K562 (cell line): Measurements from ENCODE around the gene SMAP2. TPM values are rescaled to one million over a fixed set of nuclear protein-coding genes. Genes with fewer than 3 reads are reported as not detected.

Experiments
- BRD9 ChIP-seq: fragments of 450-650 bp; IDR thresholded peaks from 2 replicates; pipeline ENCODE4 v1.6.1; 2018; ENCODE audit warnings: low read depth; ENCODE audit not compliant: partially characterized antibody
- CHAMP1 ChIP-seq: fragments of 450-650 bp; IDR thresholded peaks from 2 replicates; pipeline ENCODE4 v1.6.1; 2016; ENCODE audit warnings: mild to moderate bottlenecking
- CREM ChIP-seq: IDR thresholded peaks from 2 replicates; pipeline ENCODE4 v1.6.1; 2014; ENCODE audit warnings: antibody characterized with exemption, low read depth
- DIDO1 ChIP-seq: fragments of 450-650 bp; IDR thresholded peaks from 2 replicates; pipeline ENCODE4 v1.6.1; 2016; ENCODE audit warnings: low read depth, missing biosample characterization, missing genetic modification characterization
- EP400 ChIP-seq: fragments of 450-650 bp; IDR thresholded peaks from 2 replicates; pipeline ENCODE4 v1.6.1; 2017; ENCODE audit warnings: antibody characterized with exemption, mild to moderate bottlenecking, moderate library complexity
- FOXM1 ChIP-seq, 2 experiments: fragments of 450-650 bp in 1 of 2; sonication (generic) in 1 of 2; formaldehyde crosslinking in 1 of 2; IDR thresholded peaks; 2 replicates each; pipeline versions ENCODE4 v1.6.1 to v1.9.0; 2017 to 2022; ENCODE audit warnings: low read depth in 2 of 2, mild to moderate bottlenecking in 2 of 2, missing genetic modification reagents in 1 of 2, moderate library complexity in 1 of 2
- GTF2E2 ChIP-seq: fragments of 200-800 bp; sonication (Bioruptor generic); IDR thresholded peaks from 2 replicates; pipeline ENCODE4 v1.6.1; 2016; ENCODE audit warnings: missing genetic modification characterization, missing compliant biosample characterization
- MEIS2 ChIP-seq: fragments of 450-650 bp; IDR thresholded peaks from 2 replicates; pipeline ENCODE4 v1.6.1; 2014; ENCODE audit warnings: mild to moderate bottlenecking; ENCODE audit not compliant: partially characterized antibody
- MYC ChIP-seq, 2 experiments: fragments of 250-450 bp in 1 of 2; sonication (Bioruptor Pico) in 1 of 2; IDR thresholded peaks; 2 replicates each; pipeline versions ENCODE4 v1.5.1 to v1.6.1; 2012 to 2021; ENCODE audit warnings: low read depth in 2 of 2, borderline replicate concordance in 1 of 2, improper control_type of control experiment in 1 of 2, low read length in 1 of 2, mild to moderate bottlenecking in 1 of 2, moderate library complexity in 1 of 2
- NKRF ChIP-seq: fragments of 450-650 bp; IDR thresholded peaks from 2 replicates; pipeline ENCODE4 v1.6.1; 2016; ENCODE audit warnings: borderline replicate concordance
- PHF8 ChIP-seq: fragments of 200-600 bp; sonication (generic); IDR thresholded peaks from 2 replicates; pipeline ENCODE4 v1.6.1; 2012; ENCODE audit warnings: mixed run types, mild to moderate bottlenecking, inconsistent platforms, low read length, moderate library complexity, borderline replicate concordance
- RBM22 ChIP-seq: fragments of 200-400 bp; formaldehyde crosslinking; IDR thresholded peaks from 2 replicates; pipeline ENCODE4 v1.6.1; 2018; ENCODE audit warnings: low read length, low read depth; ENCODE audit not compliant: poor library complexity, severe bottlenecking
- RNF2 ChIP-seq: sonication (generic); IDR thresholded peaks from 2 replicates; pipeline ENCODE4 v1.6.1; 2016
- SIRT6 ChIP-seq: IDR thresholded peaks from one replicate; pipeline ENCODE4 v1.6.1; 2012; ENCODE audit warnings: low read depth, mild to moderate bottlenecking, control low read depth, inconsistent platforms, low read length, moderate library complexity
- TBP ChIP-seq: optimal IDR thresholded peaks from 2 replicates; pipeline ENCODE3; 2011; ENCODE audit warnings: low read depth, low read length, improper control_type of control experiment
- U2AF2 ChIP-seq: fragments of 200-400 bp; formaldehyde crosslinking; optimal IDR thresholded peaks from 2 replicates; pipeline ENCODE3; 2017; ENCODE audit warnings: low read depth, mild to moderate bottlenecking, low read length
- ZBTB17 ChIP-seq: fragments of 450-650 bp; formaldehyde crosslinking; IDR thresholded peaks from 2 replicates; pipeline ENCODE4 v1.4.0; 2020; ENCODE audit warnings: mild to moderate bottlenecking
- ZBTB7A ChIP-seq: IDR thresholded peaks from 2 replicates; pipeline ENCODE4 v1.6.1; 2011; ENCODE audit warnings: low read depth, mild to moderate bottlenecking, low read length, moderate library complexity, borderline replicate concordance; ENCODE audit not compliant: control insufficient read depth
- ZC3H8 ChIP-seq: fragments of 450-650 bp; IDR thresholded peaks from 2 replicates; pipeline ENCODE4 v1.6.1; 2017
- ZNF253 ChIP-seq: fragments of 250-450 bp; sonication (Bioruptor Pico); conservative IDR thresholded peaks from 2 replicates; pipeline ENCODE4 v1.6.1; 2021; ENCODE audit warnings: mild to moderate bottlenecking
- ZNF280B ChIP-seq: fragments of 250-450 bp; sonication (Bioruptor Pico); IDR thresholded peaks from 2 replicates; pipeline ENCODE4 v1.5.1; 2021; ENCODE audit warnings: mild to moderate bottlenecking
- ZNF408 ChIP-seq: fragments of 250-450 bp; sonication (Bioruptor Pico); IDR thresholded peaks from 2 replicates; pipeline ENCODE4 v1.4.0; 2020; ENCODE audit warnings: low read depth, mild to moderate bottlenecking, moderate library complexity
- ZNF431 ChIP-seq: sonication (generic); formaldehyde crosslinking; IDR thresholded peaks from 2 replicates; pipeline ENCODE4 v1.8.0; 2022; ENCODE audit warnings: mild to moderate bottlenecking, missing genetic modification reagents
- polyA plus RNA-seq, 8 experiments: library from polyadenylated mRNA; depleted of rRNA in 4 of 8; stranded (reverse) in 5 of 8; unstranded in 3 of 8; fragments of >200 nt; fragmentation: Nextera tagmentation in 2 of 8; fragmentation: Illumina TruSeq in 1 of 8; extraction: Ambion mirVana in 2 of 8; extraction: Trizol in 1 of 8; gene quantifications; 2 replicates each; pipeline versions ENCODE4 v1.2.1 to v1.2.3, GENCODE V29; 2011 to 2014; ENCODE audit warnings: inconsistent platforms in 1 of 8, missing spikeins in 1 of 8
- total RNA-seq, 7 experiments: library from RNA; depleted of rRNA in 6 of 7; stranded (reverse); fragments of >200 nt in 6 of 7; fragmentation: Illumina TruSeq in 2 of 7; extraction: Trizol in 2 of 7; gene quantifications; 2 replicates each; pipeline versions ENCODE4 v1.2.1 to v1.2.3, GENCODE V29; 2011 to 2021; ENCODE audit warnings: low replicate concordance in 1 of 7

SMAP2 gene
- total and polyA plus RNA-seq, 9 of the 15 experiments (the other 6 are each of a cell fraction or from before 2014, with no cell fraction given) = 38.7 to 212 (median 94.1) TPM

GRCh38 chr1:40399984-40400704 lies 26.6 kb downstream of the SMAP2 start (continued):
- TF ChIP-seq CREM = peak; percentile 65
- no peak for TF ChIP-seq RNF2
- no peak for TF ChIP-seq ZBTB7A
- TF ChIP-seq SIRT6 = no peak
- peak; percentile 58; the same call in 1 of the 2 replicates for TF ChIP-seq CHAMP1
- no peak for TF ChIP-seq BRD9
- no peak for TF ChIP-seq ZNF253 (CRISPR knock-in tag)
- no peak for TF ChIP-seq RBM22
- TF ChIP-seq ZC3H8 = no peak
- peak; percentile 59; the same call in 1 of the 2 replicates for TF ChIP-seq EP400
- no peak for TF ChIP-seq TBP
- TF ChIP-seq NKRF = no peak; the same call in 1 of the 2 replicates
- TF ChIP-seq ZNF431 (CRISPR knock-in tag) = no peak
- peak; percentile 85 for TF ChIP-seq FOXM1 (IDR thresholded peaks at IDR 0.05; ENCODE audit: low read depth)
- no peak for TF ChIP-seq FOXM1 (CRISPR knock-in tag; IDR thresholded peaks at IDR 0.05; ENCODE audit: low read depth)
- TF ChIP-seq MEIS2 = peak; percentile 77
- no peak for TF ChIP-seq ZNF280B (CRISPR knock-in tag)
- 0 out of 2 replicates have a peak, but pooled peaks have one; percentile 37 for TF ChIP-seq DIDO1 (tag)
- TF ChIP-seq ZBTB17 = no peak
- no peak for TF ChIP-seq GTF2E2 (tag)
- no peak for TF ChIP-seq U2AF2
- TF ChIP-seq ZNF408 (CRISPR knock-in tag) = no peak
- TF ChIP-seq MYC (IDR thresholded peaks at IDR 0.05; ENCODE audit: low read depth, low read length) = no peak; the same call in 1 of the 2 replicates
- TF ChIP-seq MYC (CRISPR knock-in tag; IDR thresholded peaks at IDR 0.05; ENCODE audit: borderline replicate concordance, low read depth) = no peak
- TF ChIP-seq PHF8 = no peak
